ENCODE data around the gene PXT1.
"Not testable (repeated sequence)": the region's sequence is repeated elsewhere in the genome, so short reads cannot be mapped to it uniquely, and the experiment has no call there.

Gene PXT1

DNA sequence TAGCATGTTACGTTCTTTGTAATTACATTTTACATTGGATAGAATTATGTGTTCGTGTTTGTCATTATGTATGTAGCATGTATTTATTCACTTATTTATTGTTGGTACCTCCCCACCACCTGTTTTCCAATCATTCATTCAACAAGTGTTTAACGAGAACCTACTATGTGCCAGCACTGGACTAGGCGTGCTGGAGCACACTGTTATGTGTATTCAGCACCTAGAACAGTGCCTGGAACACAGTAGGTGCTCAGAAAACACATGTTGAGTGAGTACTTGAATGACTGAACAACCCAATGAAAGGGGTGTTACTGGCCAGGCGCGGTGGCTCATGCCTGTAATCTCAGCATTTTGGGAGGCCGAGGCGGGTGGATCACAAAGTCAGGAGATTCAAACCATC, 66.5 kb downstream of the PXT1 start:
- Mint-ChIP-seq H3K9me3 (no peaks in the 10 kb centered on the region), H3K4me3 (no peak overlapping the region), H3K4me1 (peaks cover 0 to 1% of the 10 kb centered on the region in 2 donors), H3K27me3 (peaks cover 10 to 11% of the 10 kb centered on the region in 2 donors), H3K27ac (no peak overlapping the region), H3K36me3 (no peaks in the 10 kb centered on the region)
- DNase-seq = no peak
- no peak for ATAC-seq (replicated peaks)

DNA sequence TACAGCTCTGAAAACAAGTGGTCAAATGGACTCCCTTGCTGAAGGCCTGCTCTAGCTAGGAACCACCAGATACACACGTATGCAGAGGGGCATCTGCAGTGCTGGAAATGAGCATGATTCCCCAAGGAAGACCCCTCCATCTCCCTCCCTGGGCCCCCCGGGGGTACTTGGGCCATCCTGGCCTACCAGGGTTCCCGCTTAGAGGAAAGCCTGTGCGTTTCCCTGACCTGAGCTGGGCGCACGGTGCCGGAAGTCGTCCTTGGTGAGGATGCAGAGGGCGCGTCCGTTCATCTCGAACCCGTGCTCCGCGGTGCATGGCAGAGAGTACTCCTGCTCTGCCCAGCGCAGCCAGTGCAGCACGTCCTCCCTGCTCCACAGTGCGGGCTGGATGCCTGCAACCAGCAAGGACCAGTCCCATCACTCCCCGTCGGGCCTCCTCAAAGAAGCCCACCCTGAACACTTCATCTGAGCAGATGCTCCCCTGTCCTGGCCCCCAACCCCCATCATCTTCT, 67.0 kb downstream of the PXT1 start:
- Mint-ChIP-seq H3K4me3 (no peak overlapping the region), H3K27me3 (peaks cover 10 to 11% of the 10 kb centered on the region in 2 donors), H3K9me3 (no peaks in the 10 kb centered on the region), H3K27ac (no peak overlapping the region), H3K36me3 (no peaks in the 10 kb centered on the region), H3K4me1 (peaks cover 0 to 1% of the 10 kb centered on the region in 2 donors)
- DNase-seq = no peak
- no peak for ATAC-seq (replicated peaks)

DNA sequence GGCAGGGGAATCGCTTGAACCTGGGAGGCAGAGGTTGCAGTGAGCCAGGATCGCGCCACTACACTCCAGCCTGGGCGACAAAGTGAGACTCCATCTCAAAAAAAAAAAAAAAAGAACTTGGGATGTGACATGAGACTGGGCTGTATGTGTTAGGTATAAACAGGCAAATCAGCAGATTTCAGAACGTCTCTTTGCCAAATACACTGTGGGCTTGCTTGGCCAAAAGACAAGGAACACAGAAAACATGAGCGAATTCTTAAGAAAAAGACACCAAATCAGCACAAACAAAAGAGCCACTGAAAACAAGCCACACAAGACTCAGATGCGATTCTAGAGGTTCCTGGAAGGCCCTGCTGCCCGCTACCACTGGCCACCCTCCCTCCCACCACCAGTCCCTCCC, 67.7 kb downstream of the PXT1 start:
- peaks cover 0 to 1% of the 10 kb centered on the region in 2 donors for H3K4me1 Mint-ChIP-seq

GRCh38 chr6:36374194-36374593, 68.5 kb downstream of the PXT1 start:
- Mint-ChIP-seq H3K27me3 (peaks cover 10 to 11% of the 10 kb centered on the region in 2 donors), H3K9me3 (no peaks in the 10 kb centered on the region), H3K27ac (no peak overlapping the region), H3K4me1 (peaks cover 0 to 1% of the 10 kb centered on the region in 2 donors), H3K4me3 (no peak overlapping the region), H3K36me3 (no peaks in the 10 kb centered on the region)
- DNase-seq = no peak
- no peak for ATAC-seq (replicated peaks)

More for the DNA sequence above, 67.7 kb downstream of the PXT1 start:
- H3K27me3 Mint-ChIP-seq = peaks cover 10 to 11% of the 10 kb centered on the region in 2 donors
- no peak overlapping the region for H3K27ac Mint-ChIP-seq
- no peak for ATAC-seq (replicated peaks)
- no peaks in the 10 kb centered on the region for H3K9me3 Mint-ChIP-seq
- DNase-seq = no peak
- H3K4me3 Mint-ChIP-seq = no peak overlapping the region
- H3K36me3 Mint-ChIP-seq = no peaks in the 10 kb centered on the region

GRCh38 chr6:36373368-36374019, 69.2 kb downstream of the PXT1 start:
- Mint-ChIP-seq H3K27ac (no peak overlapping the region), H3K36me3 (no peaks in the 10 kb centered on the region), H3K4me3 (no peak overlapping the region), H3K27me3 (peaks cover 10 to 11% of the 10 kb centered on the region in 2 donors), H3K9me3 (no peaks in the 10 kb centered on the region), H3K4me1 (peaks cover 0 to 1% of the 10 kb centered on the region in 2 donors)
- DNase-seq (no peak), ATAC-seq (replicated peaks) (no peak)

DNA sequence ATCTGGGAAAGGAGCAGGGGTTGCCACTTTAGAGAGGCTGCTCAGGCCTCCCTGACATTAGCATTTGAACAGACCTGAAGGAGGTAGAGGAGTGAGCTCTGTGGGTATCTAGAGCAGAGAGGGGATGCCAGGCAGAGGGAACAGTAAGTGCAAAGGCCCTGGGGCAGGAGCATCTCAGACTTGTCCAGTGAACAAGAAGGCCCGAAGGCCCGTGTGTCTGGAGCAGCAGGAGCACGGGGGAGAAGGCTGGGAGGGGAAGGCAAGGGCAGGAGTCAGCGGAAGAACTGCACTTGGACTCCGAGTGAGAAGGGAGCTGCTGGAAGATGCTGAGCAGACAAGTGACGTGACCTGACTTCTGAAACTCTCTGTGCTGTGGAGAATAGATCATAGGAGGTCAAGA, 70.6 kb downstream of the PXT1 start:
- H3K36me3 Mint-ChIP-seq = no peaks in the 10 kb centered on the region

DNA sequence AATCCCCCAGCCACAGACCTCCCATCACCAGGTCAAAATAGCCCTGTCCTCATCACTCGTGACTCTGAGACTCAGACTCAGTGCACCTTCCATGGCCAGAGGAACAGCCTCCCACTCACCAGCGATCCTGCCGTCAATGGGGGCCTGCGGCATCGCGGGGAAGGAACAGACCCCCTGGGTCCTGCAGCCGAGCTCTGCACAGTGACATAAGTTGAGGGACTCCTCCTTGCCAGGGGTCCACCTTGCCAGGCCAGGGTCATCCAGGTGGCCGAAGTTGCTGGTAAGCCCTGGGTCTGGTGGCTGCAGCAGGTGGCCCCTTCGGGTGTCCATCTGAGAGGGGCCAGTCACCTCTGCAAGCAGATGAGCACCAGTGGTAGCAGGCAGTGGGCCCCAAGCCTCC, 71.4 kb downstream of the PXT1 start:
- Mint-ChIP-seq H3K36me3 (no peaks in the 10 kb centered on the region), H3K9me3 (no peaks in the 10 kb centered on the region), H3K4me3 (no peak overlapping the region), H3K27ac (no peak overlapping the region), H3K4me1 (peaks cover 3 to 6% of the 10 kb centered on the region in 2 donors), H3K27me3 (peaks cover 10 to 11% of the 10 kb centered on the region in 2 donors)
- no peak for ATAC-seq (replicated peaks)
- DNase-seq = no peak

More for the DNA sequence above, 70.6 kb downstream of the PXT1 start:
- Mint-ChIP-seq H3K27ac (no peak overlapping the region), H3K4me1 (no peaks in the 10 kb centered on the region), H3K9me3 (no peaks in the 10 kb centered on the region), H3K4me3 (no peak overlapping the region), H3K27me3 (peaks cover 10 to 11% of the 10 kb centered on the region in 2 donors)
- no peak for DNase-seq
- ATAC-seq (replicated peaks) = no peak

GRCh38 chr6:36370638-36371037, 72.0 kb downstream of the PXT1 start:
- ATAC-seq (replicated peaks) (no peak), DNase-seq (no peak)
- Mint-ChIP-seq H3K27me3 (peaks cover 10 to 11% of the 10 kb centered on the region in 2 donors), H3K27ac (no peak overlapping the region), H3K36me3 (no peaks in the 10 kb centered on the region), H3K4me3 (no peak overlapping the region), H3K9me3 (no peaks in the 10 kb centered on the region), H3K4me1 (peaks cover 3 to 7% of the 10 kb centered on the region in 2 donors)

- Mint-ChIP-seq H3K4me1 (peaks cover 12 to 18% of the 10 kb centered on the region in 2 donors), H3K9me3 (no peaks in the 10 kb centered on the region), H3K4me3 (no peak overlapping the region), H3K27me3 (peaks cover 10 to 11% of the 10 kb centered on the region in 2 donors), H3K36me3 (no peaks in the 10 kb centered on the region), H3K27ac (no peak overlapping the region)
- ATAC-seq (replicated peaks) (no peak), DNase-seq (no peak)
Measured at GRCh38 chr6:36368921-36369865, 73.5 kb downstream of the PXT1 start.

DNA sequence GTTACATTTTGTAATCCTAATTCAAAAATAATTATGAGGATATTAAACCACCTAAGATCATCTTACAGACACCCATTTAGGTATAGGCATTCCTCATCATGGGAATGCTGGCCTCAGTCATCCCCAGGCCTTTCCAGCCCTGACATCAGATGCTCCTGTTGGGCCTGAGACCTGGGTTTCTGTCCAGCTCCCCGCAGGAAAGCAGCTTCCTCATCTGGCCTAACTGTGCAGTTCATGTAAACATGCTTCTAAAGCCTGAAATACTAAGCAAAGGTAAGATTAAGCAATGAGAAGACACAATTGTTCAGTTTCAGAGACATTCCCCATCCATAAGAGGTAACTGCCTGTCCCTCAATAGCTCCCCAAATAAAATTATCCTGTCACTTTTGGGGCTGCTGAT, 74.2 kb downstream of the PXT1 start:
- Mint-ChIP-seq H3K4me1 (peaks cover 14 to 18% of the 10 kb centered on the region in 2 donors), H3K4me3 (no peak overlapping the region), H3K9me3 (no peaks in the 10 kb centered on the region), H3K27ac (no peak overlapping the region), H3K27me3 (peaks cover 10 to 11% of the 10 kb centered on the region in 2 donors), H3K36me3 (no peaks in the 10 kb centered on the region)
- ATAC-seq (replicated peaks) = no peak
- DNase-seq = no peak

- H3K27me3 Mint-ChIP-seq = peaks cover 7 to 8% of the 10 kb centered on the region in 2 donors
- H3K9me3 Mint-ChIP-seq = no peaks in the 10 kb centered on the region
- no peak for DNase-seq
- H3K4me1 Mint-ChIP-seq = peaks cover 14 to 18% of the 10 kb centered on the region in 2 donors
- no peak overlapping the region for H3K27ac Mint-ChIP-seq
- ATAC-seq (replicated peaks) = no peak
- H3K36me3 Mint-ChIP-seq = no peaks in the 10 kb centered on the region
- no peak overlapping the region for H3K4me3 Mint-ChIP-seq
Measured at GRCh38 chr6:36367743-36368142, 74.9 kb downstream of the PXT1 start.

GRCh38 chr6:36364669-36365479, 77.8 kb downstream of the PXT1 start:
- Mint-ChIP-seq H3K4me1 (peaks cover 27 to 32% of the 10 kb centered on the region in 2 donors), H3K27me3 (no peaks in the 10 kb centered on the region), H3K36me3 (no peaks in the 10 kb centered on the region), H3K27ac (peak overlapping the region; percentile 86), H3K4me3 (peak overlapping the region; percentile 22 to 41), H3K9me3 (no peaks in the 10 kb centered on the region)
- peak; percentile 49 for DNase-seq
- ATAC-seq (replicated peaks) = peak; percentile 77

- not testable (repeated sequence) for H3K4me3 Mint-ChIP-seq; ATAC-seq (replicated peaks); H3K36me3 Mint-ChIP-seq; H3K9me3 Mint-ChIP-seq; H3K27me3 Mint-ChIP-seq; DNase-seq
- Mint-ChIP-seq H3K27ac (peak overlapping the region; percentile 86), H3K4me1 (peaks cover 27 to 33% of the 10 kb centered on the region in 2 donors)
Measured at GRCh38 chr6:36364061-36364635, 78.5 kb downstream of the PXT1 start.
